Thoracic aorta (tissue), 2 donors: ENCODE data around the gene CPXM1. TPM values are rescaled to one million over a fixed set of nuclear protein-coding genes. Genes with fewer than 3 reads are reported as not detected.

Experiments
- ATAC-seq: fragments of 150-250 bp; one replicate; pipeline ENCODE4 v1.8.0; 2017; ENCODE audit warnings: low read depth; ENCODE audit not compliant: insufficient number of reproducible peaks, low FRiP score
- DNase-seq: peaks from one replicate; pipeline ENCODE4 v3.0.0-alpha.2; 2020; ENCODE audit warnings: low spot score
- H3K27ac ChIP-seq, 2 donors: fragments of 200-600 bp; sonication (generic); 1 replicate in 1 of 2; 2 replicates in 1 of 2; pipeline ENCODE4 v1.5.1; 2016; ENCODE audit warnings: mild to moderate bottlenecking in 2 of 2, moderate library complexity in 2 of 2
- H3K27me3 ChIP-seq: fragments of 200-600 bp; sonication (generic); replicated peaks from 2 replicates; pipeline ENCODE4 v1.6.0; 2016; ENCODE audit warnings: mild to moderate bottlenecking; ENCODE audit not compliant: insufficient read depth
- H3K36me3 ChIP-seq: fragments of 200-600 bp; sonication (generic); one replicate; pipeline ENCODE4 v1.5.1; 2016
- H3K4me1 ChIP-seq, 2 donors: fragments of 200-600 bp; sonication (generic); 1 replicate in 1 of 2; 2 replicates in 1 of 2; pipeline versions ENCODE4 v1.5.1 to v1.6.0; 2016; ENCODE audit warnings: low read depth in 2 of 2, mild to moderate bottlenecking in 1 of 2; ENCODE audit not compliant: control insufficient read depth in 1 of 2
- H3K4me3 ChIP-seq: fragments of 200-600 bp; sonication (generic); 2 replicates; pipeline ENCODE4 v1.5.1; 2016; ENCODE audit warnings: mild to moderate bottlenecking
- H3K9me3 ChIP-seq: fragments of 200-600 bp; sonication (generic); 2 replicates; pipeline ENCODE4 v1.5.1; 2016
- total RNA-seq, 2 donors: library from RNA; depleted of rRNA; stranded (reverse); fragments of >200 nt; gene quantifications; one replicate each; pipeline versions ENCODE4 v1.1.0 to v1.2.3, GENCODE V29; 2016
- TF ChIP-seq, protein P1 (sequence below): fragments of 200-600 bp; sonication (generic); IDR thresholded peaks from one replicate; pipeline ENCODE4 v1.5.1; 2019; ENCODE audit warnings: antibody characterized with exemption

Gene CPXM1
- total RNA-seq, 2 donors from 2014 or later: not detected

DNA sequence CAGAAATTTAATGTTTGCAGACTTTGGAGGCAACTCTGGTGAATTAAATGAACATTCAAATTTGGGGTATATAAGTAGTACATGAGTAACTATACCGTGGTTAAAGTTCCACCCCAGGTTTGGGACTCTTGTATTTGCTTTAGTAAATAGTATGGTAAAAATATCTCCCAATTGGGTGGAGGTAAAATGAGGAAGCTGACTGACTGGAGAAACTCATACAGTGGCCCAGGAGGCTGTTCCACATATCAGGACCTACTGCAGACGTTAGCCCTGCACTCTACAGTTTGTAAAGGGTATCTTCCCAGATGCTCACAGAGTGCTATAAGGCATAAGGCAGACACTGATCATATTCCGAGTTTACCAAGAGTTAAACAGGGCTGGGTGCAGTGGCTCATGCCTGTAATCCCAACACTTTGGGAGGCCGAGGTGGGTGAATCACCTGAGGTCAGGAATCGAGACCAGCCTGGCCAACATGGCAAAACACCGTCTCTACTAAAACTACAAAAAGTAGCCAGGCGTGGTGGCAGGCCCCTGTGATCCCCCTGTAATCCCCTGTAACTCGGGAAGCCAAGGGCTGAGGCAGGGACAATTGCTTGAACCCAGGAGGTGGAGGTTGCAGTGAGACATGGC lies 53.7 kb downstream of the CPXM1 start:
- no peak overlapping the region for H3K4me3 ChIP-seq

DNA sequence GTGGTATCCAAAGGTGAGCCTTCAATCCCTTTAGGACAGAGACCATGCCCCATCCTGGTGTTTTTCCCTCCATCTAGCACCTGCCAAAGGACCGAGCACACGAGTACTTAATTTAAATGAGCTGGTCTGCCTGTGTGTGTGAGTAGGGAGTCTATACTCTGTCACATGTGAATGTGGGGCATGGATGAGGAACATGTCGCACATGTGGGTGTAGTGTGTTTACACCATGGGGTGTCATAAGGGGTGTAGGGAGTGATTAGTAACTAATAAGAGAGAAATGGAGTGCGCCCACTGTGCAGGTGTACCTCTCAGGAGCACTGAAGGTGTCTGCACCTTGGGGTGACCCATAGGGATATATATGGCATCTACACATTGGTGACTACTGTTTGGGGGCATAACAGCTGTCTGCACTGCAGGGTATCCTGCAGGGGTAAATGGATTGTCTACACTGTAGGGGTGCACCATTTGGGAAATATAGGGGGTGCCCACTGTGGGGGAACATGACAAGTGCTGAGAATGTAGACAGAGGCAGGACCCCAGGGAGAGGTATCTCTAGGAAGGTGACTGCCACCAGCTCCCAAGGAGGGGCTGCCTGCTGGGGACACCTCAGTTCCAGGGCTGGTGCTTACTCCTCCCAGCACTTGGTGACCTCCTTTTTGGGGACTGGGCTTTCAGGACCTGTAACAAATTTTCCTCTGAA lies 54.3 kb downstream of the CPXM1 start:
- H3K36me3 ChIP-seq: no peaks in the 10 kb centered on the region
- H3K27ac ChIP-seq: no peak overlapping the region
- no peak for ATAC-seq
- H3K4me3 ChIP-seq: no peak overlapping the region
- H3K27me3 ChIP-seq: no peaks in the 10 kb centered on the region
- H3K9me3 ChIP-seq: no peaks in the 10 kb centered on the region
- peaks cover 6 to 9% of the 10 kb centered on the region in 2 donors for H3K4me1 ChIP-seq
- no peak for DNase-seq
- TF ChIP-seq, protein P1, sequence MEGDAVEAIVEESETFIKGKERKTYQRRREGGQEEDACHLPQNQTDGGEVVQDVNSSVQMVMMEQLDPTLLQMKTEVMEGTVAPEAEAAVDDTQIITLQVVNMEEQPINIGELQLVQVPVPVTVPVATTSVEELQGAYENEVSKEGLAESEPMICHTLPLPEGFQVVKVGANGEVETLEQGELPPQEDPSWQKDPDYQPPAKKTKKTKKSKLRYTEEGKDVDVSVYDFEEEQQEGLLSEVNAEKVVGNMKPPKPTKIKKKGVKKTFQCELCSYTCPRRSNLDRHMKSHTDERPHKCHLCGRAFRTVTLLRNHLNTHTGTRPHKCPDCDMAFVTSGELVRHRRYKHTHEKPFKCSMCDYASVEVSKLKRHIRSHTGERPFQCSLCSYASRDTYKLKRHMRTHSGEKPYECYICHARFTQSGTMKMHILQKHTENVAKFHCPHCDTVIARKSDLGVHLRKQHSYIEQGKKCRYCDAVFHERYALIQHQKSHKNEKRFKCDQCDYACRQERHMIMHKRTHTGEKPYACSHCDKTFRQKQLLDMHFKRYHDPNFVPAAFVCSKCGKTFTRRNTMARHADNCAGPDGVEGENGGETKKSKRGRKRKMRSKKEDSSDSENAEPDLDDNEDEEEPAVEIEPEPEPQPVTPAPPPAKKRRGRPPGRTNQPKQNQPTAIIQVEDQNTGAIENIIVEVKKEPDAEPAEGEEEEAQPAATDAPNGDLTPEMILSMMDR: no peak

More for the DNA sequence above, 53.7 kb downstream of the CPXM1 start:
- Histone ChIP-seq H3K36me3 (no peaks in the 10 kb centered on the region), H3K27ac (no peak overlapping the region), H3K27me3 (no peaks in the 10 kb centered on the region), H3K4me1 (peaks cover 11 to 16% of the 10 kb centered on the region in 2 donors), H3K9me3 (no peaks in the 10 kb centered on the region)
- TF ChIP-seq, protein P1: no peak
- ATAC-seq (no peak), DNase-seq (no peak)

DNA sequence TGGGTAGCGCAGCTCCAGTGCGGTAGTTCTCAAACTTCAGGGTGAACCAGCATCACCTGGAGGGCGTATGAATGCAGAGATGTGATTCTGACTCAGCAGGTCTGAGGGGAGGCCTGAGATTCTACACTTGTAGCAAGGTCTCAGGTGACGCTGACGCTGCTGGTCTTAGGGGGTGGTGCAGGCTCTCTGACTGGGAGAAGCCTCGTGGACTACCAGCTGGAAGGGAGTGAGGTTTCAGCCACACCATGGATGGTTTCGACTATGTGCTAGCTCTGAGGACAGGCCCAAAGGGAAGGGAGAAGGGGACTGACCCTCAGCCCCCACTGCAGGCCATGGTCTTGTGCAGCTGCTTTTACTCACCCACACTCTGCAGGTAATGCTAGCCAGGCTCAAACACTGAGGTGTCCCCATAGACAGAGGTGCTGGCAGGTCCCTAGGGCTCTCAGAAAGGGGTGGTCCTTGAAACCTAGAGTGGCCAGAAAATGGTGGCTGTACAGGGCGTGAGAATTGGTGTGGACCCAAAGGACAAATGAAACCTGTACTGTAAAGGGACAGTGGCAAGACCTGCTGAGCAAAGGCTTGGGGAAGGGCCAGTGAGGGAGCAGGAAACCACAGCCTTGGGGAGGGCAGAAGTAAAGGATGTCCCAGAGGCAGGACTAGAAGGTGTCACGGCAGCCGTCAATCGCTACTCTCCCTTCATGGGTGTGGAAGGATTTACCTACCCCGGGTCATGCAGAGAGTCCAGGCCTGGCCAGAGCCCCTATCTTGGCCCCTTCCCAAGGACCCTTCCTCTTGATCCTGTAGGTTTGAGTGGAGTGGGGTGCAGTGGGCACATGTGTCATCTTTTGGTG lies 55.1 kb downstream of the CPXM1 start:
- no peak for ATAC-seq
- Histone ChIP-seq H3K27ac (no peak overlapping the region), H3K4me1 (peaks cover 0 to under 1% of the 10 kb centered on the region in 2 donors), H3K36me3 (no peaks in the 10 kb centered on the region), H3K4me3 (no peak overlapping the region), H3K9me3 (no peaks in the 10 kb centered on the region), H3K27me3 (no peaks in the 10 kb centered on the region)
- DNase-seq: no peak
- TF ChIP-seq, protein P1: no peak

Other genes with a start within 250 kb of the CPXM1 start
- 100 to 1,000 TPM in 1 of 2 donors, 10 to 100 TPM in 1; 46.2 to 125 TPM for gene NOP56, start 148.0 kb downstream of the CPXM1 start, total RNA-seq
- gene IDH3B, start 136.4 kb downstream of the CPXM1 start, total RNA-seq: 10 to 100 TPM; 94.5 to 95.3 TPM
- gene EBF4, start 107.8 kb downstream of the CPXM1 start, total RNA-seq: 10 to 100 TPM; 14.1 to 16.6 TPM
- not detected for gene C20orf141, start 14.4 kb upstream of the CPXM1 start, total RNA-seq
- not detected for gene TMEM239, start 15.7 kb upstream of the CPXM1 start, total RNA-seq
- gene PCED1A, start 40.0 kb upstream of the CPXM1 start, total RNA-seq: 10 to 100 TPM; 40.6 to 44.3 TPM
- gene VPS16, start 40.1 kb upstream of the CPXM1 start, total RNA-seq: 10 to 100 TPM; 21.8 to 24.2 TPM
- gene PTPRA, start 72.9 kb upstream of the CPXM1 start, total RNA-seq: 10 to 100 TPM; 36.7 to 42.7 TPM
- gene GNRH2, start 243.0 kb upstream of the CPXM1 start, total RNA-seq: not detected
- 10 to 100 TPM; 40.6 to 46.6 TPM for gene MRPS26, start 245.4 kb upstream of the CPXM1 start, total RNA-seq